Activated T-cell treated with anti-CD3 and anti-CD28 coated beads, Interleukin-2, amount 50 U/mL, for 24 hours (primary cell): Measurements from ENCODE around the gene CD8B.
A peak's percentile ranks its signal among the peaks of the same experiment; 100 is the strongest.

Source experiments
- DNase-seq: peaks from one replicate; pipeline ENCODE4 v3.0.0-alpha.2; 2020
- H3K27ac Mint-ChIP-seq: 2 replicates; pipeline ENCODE4 v1.8.0; 2020; ENCODE audit warnings: mild to moderate bottlenecking, mixed read lengths
- H3K27me3 Mint-ChIP-seq: 2 replicates; pipeline ENCODE4 v1.8.0; 2020; ENCODE audit warnings: mixed read lengths
- H3K36me3 Mint-ChIP-seq: 2 replicates; pipeline ENCODE4 v1.8.0; 2020; ENCODE audit warnings: low read depth, mixed read lengths
- H3K4me1 Mint-ChIP-seq: 2 replicates; pipeline ENCODE4 v1.8.0; 2020; ENCODE audit warnings: low read depth, mixed read lengths
- H3K4me3 Mint-ChIP-seq: 2 replicates; pipeline ENCODE4 v1.8.0; 2020; ENCODE audit warnings: mild to moderate bottlenecking, moderate library complexity, mixed read lengths
- H3K9me3 Mint-ChIP-seq: 2 replicates; pipeline ENCODE4 v1.8.0; 2020; ENCODE audit warnings: mixed read lengths

Gene CD8B

DNA sequence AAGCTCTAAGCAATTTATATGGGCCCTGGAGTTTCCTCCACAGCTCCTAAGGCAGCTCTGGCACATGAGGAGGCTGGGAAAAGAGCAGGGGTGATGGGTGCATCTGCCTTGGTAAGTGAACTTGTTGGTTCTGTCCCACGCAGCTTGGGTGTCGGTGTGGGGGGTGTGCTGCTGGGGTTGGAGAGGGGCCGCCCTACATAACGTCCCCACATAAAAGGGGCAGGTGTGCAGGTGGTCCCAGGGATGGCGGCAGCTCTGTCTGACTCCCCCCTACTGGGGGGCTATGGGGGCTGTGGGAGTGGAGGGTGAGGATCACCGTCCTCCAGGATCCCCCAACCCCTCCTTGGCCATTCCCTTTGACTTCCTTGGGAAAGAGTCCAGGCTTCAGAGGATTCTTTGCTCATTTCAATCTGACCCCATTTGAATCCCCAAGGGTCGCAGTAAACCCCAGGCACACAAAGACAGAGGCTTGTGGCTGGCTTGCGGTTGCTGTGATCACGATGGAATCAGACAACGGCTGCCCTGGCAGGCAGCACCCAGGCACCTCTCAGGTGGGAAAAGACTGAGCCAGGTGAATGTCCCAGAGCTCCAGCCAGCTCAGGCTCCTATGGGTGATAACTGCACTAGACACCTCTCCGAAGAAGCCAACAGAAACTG, 36.5 kb downstream of the CD8B start:
- peak overlapping the region; percentile 72 for H3K4me3 Mint-ChIP-seq
- H3K36me3 Mint-ChIP-seq = no peaks in the 10 kb centered on the region
- H3K4me1 Mint-ChIP-seq = peaks cover 87% of the 10 kb centered on the region
- H3K9me3 Mint-ChIP-seq = peaks cover 5% of the 10 kb centered on the region
- H3K27ac Mint-ChIP-seq = peak overlapping the region; percentile 90
- H3K27me3 Mint-ChIP-seq = peaks cover 14% of the 10 kb centered on the region
- no peak for DNase-seq

DNA sequence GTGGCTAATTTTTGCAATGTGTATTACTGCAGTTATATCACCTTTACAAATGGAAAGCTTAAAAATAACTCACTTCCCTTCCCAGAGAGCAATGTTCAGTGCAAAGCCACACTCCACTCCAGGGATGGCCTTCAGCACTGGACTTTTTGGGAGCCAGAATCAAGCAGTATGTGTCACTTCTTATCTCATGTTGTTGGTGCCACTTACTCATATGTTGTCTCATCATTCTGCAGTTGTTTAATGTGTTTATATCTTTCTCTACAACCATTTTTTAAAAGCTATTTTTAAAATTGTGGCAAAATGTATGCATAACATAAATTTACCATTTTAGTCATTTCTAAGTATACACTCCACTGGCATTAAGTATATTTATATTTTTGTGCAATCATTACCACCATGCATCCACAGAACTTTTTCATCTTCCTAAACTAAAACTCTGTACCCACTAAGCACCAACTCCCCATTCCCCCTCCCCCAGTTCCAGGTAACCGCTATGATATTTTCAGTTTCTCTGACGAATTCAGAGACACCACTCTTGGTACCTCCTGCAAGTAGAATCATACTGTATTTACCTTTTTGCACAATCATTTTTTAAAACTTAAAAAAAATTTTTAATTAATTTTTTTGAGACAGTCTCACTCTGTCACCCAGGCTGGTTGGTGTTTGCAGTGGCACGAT, 38.9 kb downstream of the CD8B start:
- Mint-ChIP-seq H3K36me3 (no peaks in the 10 kb centered on the region), H3K27me3 (peaks cover 12% of the 10 kb centered on the region), H3K27ac (peak overlapping the region; percentile 83), H3K4me1 (peaks cover 89% of the 10 kb centered on the region), H3K4me3 (no peak overlapping the region), H3K9me3 (peaks cover 5% of the 10 kb centered on the region)
- DNase-seq = no peak

- Mint-ChIP-seq H3K36me3 (no peaks in the 10 kb centered on the region), H3K27me3 (peaks cover 4% of the 10 kb centered on the region), H3K9me3 (peaks cover 5% of the 10 kb centered on the region), H3K4me1 (peaks cover 83% of the 10 kb centered on the region), H3K4me3 (peak overlapping the region; percentile 70), H3K27ac (peak overlapping the region; percentile 79)
- DNase-seq = no peak
These were observed 39.8 kb downstream of the CD8B start for GRCh38 chr2:86821842-86822241.

- H3K27me3 Mint-ChIP-seq = peaks cover 3% of the 10 kb centered on the region
- H3K4me1 Mint-ChIP-seq = peaks cover 83% of the 10 kb centered on the region
- no peaks in the 10 kb centered on the region for H3K36me3 Mint-ChIP-seq
- DNase-seq = no peak
- H3K4me3 Mint-ChIP-seq = peak overlapping the region; percentile 70
- peaks cover 5% of the 10 kb centered on the region for H3K9me3 Mint-ChIP-seq
- peak overlapping the region; percentile 79 for H3K27ac Mint-ChIP-seq
These were observed 40.4 kb downstream of the CD8B start for GRCh38 chr2:86821306-86821705.

DNA sequence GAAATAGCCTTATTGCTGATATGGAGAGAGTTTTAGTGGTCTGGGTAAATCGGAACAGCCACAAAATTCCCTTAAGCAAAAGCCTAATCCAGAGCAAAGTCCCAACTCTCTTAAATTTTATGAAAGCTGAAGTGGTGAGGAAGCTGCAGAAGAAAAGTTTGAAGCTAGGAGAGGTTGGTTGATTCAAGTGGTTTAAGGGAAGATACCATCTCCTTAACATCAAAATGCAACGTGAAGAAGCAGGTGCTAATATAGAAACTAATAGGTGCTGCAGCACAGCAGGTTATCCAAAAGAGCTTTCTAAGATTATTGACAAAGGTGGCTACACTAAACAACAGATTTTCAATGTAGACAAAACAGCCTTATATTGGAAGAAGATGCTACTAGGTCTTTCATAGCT, 42.7 kb downstream of the CD8B start:
- H3K4me1 Mint-ChIP-seq = peaks cover 72% of the 10 kb centered on the region
- H3K9me3 Mint-ChIP-seq = peaks cover 5% of the 10 kb centered on the region
- no peaks in the 10 kb centered on the region for H3K27me3 Mint-ChIP-seq
- DNase-seq = no peak
- H3K4me3 Mint-ChIP-seq = no peak overlapping the region
- H3K27ac Mint-ChIP-seq = no peak overlapping the region
- H3K36me3 Mint-ChIP-seq = peaks cover 4% of the 10 kb centered on the region

GRCh38 chr2:86818114-86818801, 43.4 kb downstream of the CD8B start:
- no peaks in the 10 kb centered on the region for H3K27me3 Mint-ChIP-seq
- H3K9me3 Mint-ChIP-seq = peaks cover 5% of the 10 kb centered on the region
- no peak for DNase-seq
- H3K27ac Mint-ChIP-seq = no peak overlapping the region
- H3K4me3 Mint-ChIP-seq = no peak overlapping the region
- H3K36me3 Mint-ChIP-seq = peaks cover 4% of the 10 kb centered on the region
- peaks cover 69% of the 10 kb centered on the region for H3K4me1 Mint-ChIP-seq

- Mint-ChIP-seq H3K36me3 (peaks cover 4% of the 10 kb centered on the region), H3K27me3 (peaks cover 9% of the 10 kb centered on the region), H3K4me3 (no peak overlapping the region), H3K27ac (peak overlapping the region; percentile 75), H3K4me1 (peaks cover 65% of the 10 kb centered on the region), H3K9me3 (no peaks in the 10 kb centered on the region)
- DNase-seq = no peak
These were observed 46.1 kb downstream of the CD8B start for GRCh38 chr2:86815611-86816010.

- H3K27ac Mint-ChIP-seq = peak overlapping the region; percentile 81
- peak overlapping the region; percentile 82 for H3K4me3 Mint-ChIP-seq
- peaks cover 63% of the 10 kb centered on the region for H3K4me1 Mint-ChIP-seq
- H3K9me3 Mint-ChIP-seq = no peaks in the 10 kb centered on the region
- H3K27me3 Mint-ChIP-seq = peaks cover 40% of the 10 kb centered on the region
- DNase-seq = peak; percentile 64
- no peaks in the 10 kb centered on the region for H3K36me3 Mint-ChIP-seq
These were observed 52.1 kb downstream of the CD8B start for GRCh38 chr2:86809481-86810121.

GRCh38 chr2:86808315-86809161, 53.1 kb downstream of the CD8B start:
- no peaks in the 10 kb centered on the region for H3K36me3 Mint-ChIP-seq
- H3K4me3 Mint-ChIP-seq = peak overlapping the region; percentile 82
- peak; percentile 98 for DNase-seq
- H3K4me1 Mint-ChIP-seq = peaks cover 60% of the 10 kb centered on the region
- H3K27me3 Mint-ChIP-seq = peaks cover 40% of the 10 kb centered on the region
- no peaks in the 10 kb centered on the region for H3K9me3 Mint-ChIP-seq
- peak overlapping the region; percentile 92 for H3K27ac Mint-ChIP-seq

DNA sequence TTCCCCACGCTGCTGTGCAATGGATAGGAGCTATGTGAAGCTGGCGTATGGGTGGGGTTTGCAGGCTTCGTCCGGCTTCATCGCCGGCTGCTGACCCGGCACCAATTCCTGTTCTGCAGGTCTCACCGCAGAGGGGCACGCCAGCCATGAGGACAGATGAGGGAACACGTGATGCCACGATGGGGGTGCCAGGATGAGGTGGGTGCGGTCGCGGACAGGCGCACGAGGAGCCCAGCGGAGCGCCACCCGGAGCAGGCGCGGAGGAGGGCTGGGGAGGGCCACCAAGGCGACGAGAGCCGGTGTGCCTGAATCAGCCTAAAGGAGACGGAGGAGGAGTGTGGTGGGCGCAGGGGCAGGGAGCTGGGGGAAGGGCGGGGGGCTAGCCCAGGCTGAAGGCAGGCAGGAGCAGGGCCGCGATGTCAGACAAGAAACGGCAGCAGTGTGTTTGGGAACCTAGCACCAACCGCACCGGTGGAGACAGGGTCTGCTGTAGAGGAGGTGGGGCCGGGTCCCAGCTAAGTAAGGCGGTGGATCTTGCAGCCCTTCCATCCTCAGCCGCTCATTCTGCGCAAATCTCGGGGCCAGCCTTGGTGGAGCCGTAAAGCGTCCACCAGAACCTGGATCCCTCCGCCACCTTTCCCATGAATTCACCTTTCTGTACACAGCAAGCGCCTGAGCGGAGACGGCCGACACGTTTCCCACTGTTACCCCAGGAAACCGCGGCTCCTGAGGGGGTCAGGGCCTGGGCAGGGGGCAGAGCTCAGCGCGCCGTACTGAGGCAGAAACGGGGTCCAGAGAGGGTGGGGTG, 54.0 kb downstream of the CD8B start:
- Mint-ChIP-seq H3K27me3 (peaks cover 40% of the 10 kb centered on the region), H3K9me3 (no peaks in the 10 kb centered on the region), H3K4me3 (peak overlapping the region; percentile 82), H3K4me1 (peaks cover 56% of the 10 kb centered on the region), H3K36me3 (no peaks in the 10 kb centered on the region), H3K27ac (peak overlapping the region; percentile 92)
- DNase-seq = peak; percentile 74

GRCh38 chr2:86807133-86807467, 54.6 kb downstream of the CD8B start:
- peak overlapping the region; percentile 92 for H3K27ac Mint-ChIP-seq

DNA sequence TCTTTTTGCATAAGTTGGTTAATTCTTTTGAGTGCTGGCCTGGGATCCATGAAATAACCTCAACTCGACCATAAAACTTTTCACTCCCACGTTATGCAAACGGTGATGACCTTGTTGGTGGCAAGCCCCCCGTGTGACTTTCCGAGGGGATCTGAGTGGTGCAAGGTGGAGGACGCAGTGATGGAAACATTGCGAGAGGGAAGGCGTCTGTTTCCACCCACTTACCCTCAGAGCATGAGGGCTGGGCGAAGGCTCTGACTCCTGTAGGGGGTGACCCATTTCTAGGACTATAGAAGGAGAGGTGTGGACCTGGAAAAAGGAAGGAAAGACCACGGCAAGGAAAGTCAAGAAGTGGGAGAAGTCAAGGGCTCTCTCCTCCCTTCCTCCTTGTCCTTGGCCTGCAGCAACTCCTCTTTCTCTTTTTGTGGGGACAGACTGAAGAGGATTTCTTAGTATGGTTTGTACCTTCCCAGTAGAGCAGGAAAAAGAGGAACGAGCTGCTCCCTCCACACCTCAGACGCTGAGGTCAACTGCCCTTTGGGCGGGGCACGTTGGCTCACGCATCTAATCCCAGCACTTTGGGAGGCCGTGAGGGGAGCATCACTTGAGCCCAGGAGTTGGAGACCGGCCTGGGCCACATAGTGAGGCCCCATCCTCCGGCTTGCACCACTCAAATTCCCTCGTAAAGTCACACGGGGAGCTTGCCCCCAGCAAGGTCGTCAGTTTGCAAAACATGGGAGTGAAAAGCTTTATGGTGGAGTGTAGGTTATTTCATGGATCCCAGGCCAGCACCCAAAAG, 55.4 kb downstream of the CD8B start:
- no peaks in the 10 kb centered on the region for H3K36me3 Mint-ChIP-seq
- peaks cover 32% of the 10 kb centered on the region for H3K27me3 Mint-ChIP-seq
- peaks cover 42% of the 10 kb centered on the region for H3K4me1 Mint-ChIP-seq
- DNase-seq = no peak
- H3K9me3 Mint-ChIP-seq = no peaks in the 10 kb centered on the region
- peak overlapping the region; percentile 82 for H3K4me3 Mint-ChIP-seq
- H3K27ac Mint-ChIP-seq = peak overlapping the region; percentile 82

More at GRCh38 chr2:86807133-86807467, 54.6 kb downstream of the CD8B start:
- DNase-seq = no peak
- Mint-ChIP-seq H3K4me1 (peaks cover 50% of the 10 kb centered on the region), H3K36me3 (no peaks in the 10 kb centered on the region), H3K9me3 (no peaks in the 10 kb centered on the region), H3K27me3 (peaks cover 40% of the 10 kb centered on the region), H3K4me3 (peak overlapping the region; percentile 82)
